ENCODE measurements around the gene SMAD3.

SMAD3 gene

DNA sequence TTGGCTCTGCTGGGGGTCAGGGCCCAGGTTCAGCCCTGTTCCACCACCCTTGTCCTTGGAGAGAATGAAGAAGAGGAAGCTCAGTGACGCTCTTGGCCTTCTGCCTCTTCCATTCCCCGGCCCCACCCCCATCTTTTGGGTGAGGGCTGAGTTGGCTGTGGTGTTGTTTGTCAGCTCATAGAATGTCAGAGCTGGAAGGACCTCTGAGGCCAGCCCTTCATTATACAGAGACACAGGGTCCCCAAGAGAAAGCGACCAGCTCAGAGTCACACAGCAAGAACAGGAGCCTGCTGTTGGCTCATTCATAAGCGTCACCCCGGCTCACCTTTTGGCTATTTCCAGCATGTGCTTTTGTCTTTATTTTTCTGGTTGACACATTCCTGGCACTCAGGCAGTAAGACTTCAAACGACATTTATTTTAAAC lies 120.8 kb downstream of the SMAD3 start:
- no peak for DNase-seq

DNA sequence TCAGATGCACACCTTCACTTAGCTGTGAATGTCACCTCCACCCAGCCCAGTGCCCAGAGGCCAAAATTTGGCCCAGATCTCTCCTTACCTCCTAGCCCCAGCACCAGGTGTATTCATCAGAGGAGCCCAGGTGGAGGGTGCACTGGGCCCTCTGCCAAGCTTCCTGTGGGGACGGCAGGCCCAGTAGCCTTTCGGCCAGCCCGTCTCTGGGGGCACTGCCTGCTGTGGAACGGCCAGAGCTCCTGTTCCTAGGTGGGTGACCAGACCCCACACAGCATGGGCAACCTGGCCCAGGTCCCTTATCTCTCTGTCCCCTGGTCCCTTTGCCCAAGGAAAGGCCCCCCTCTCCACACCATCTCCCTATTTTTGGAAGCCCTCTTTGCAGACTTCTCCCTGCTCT lies 121.3 kb downstream of the SMAD3 start:
- DNase-seq, result no peak

DNA sequence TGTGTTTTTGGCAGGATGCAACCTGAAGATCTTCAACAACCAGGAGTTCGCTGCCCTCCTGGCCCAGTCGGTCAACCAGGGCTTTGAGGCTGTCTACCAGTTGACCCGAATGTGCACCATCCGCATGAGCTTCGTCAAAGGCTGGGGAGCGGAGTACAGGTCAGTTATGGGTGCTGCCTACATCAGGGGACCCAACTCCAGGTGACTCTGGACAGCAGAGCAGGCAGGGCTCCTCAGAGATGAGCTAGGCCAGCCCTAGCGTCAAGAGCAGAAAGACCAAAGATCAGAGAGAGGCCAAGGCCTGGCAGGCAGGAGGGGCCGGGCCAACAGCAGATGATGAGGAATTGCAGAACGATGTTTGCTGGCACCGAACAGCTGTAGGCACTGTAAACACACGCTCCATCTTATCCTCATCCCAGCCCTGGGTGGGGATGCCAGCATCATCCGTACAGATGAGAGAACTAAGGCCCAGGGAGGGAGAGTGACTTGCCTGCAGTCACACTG lies 122.0 kb downstream of the SMAD3 start:
- no peak for DNase-seq

DNA sequence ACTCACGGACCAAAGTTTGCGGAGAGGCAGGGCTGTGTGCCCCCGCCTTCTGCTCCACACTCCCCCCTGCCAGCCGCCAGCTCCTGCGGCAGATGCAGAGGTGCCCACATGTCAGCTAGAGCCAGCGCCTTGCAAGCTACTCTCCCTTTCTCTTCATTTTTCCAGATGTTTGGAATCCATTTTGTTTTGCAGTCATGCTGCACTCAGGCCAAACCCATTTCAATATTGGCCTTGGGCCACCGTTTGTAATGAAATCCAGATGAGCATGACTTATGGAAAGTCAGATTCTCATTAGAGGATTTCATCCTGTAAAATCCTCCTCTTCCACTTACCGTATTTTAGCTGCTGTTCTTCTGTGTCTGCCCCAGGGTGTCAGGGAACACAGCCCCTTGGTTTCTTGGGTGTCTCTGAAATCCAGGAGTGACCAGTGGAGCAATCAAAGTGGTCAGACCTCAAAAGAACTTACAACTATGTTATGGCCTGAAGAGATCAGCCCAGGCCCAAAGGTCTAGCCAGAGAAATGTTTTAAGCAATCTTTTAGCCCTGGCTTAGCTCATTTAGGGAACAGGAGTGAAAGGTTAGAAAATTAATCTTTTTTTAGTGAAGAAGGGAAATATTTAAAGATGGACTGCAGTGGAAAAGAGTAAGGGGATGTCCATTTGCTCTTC lies 123.3 kb downstream of the SMAD3 start:
- no peak for DNase-seq

DNA sequence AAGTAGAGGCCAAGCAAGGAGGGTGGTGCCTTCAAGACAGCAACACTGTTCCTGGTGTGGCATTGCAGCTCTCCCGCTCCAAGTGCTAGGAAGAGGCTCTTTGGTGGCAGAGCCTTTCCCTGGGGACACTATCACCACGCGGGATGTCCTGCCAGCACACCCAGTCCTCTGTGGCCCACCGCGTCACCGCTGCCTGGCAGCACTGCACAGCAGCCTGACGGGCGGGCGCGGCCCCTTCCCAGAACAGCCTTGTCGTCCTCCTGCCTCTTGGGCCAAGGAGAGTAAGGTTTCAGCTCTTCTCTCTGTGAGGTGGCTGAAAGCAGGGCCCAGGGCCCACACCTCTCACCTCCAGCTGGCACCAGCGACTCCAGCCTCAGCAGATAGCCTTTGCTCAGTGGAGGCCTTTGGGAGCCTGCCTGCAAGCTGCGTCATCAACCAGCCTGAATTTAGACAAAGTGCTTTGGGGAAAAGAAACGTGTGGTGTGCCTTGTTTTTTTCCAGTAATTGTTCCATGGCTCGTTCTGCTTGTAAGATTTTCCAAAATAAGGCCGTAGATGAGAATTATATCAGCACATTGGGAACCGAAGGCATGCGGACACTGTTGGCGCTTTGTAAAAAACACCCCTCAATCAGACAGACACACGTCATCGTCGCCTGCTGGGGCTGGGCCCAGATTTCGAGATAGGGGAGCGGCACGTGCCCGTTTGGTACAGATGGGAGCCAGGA lies 124.1 kb downstream of the SMAD3 start:
- no peak for DNase-seq

DNA sequence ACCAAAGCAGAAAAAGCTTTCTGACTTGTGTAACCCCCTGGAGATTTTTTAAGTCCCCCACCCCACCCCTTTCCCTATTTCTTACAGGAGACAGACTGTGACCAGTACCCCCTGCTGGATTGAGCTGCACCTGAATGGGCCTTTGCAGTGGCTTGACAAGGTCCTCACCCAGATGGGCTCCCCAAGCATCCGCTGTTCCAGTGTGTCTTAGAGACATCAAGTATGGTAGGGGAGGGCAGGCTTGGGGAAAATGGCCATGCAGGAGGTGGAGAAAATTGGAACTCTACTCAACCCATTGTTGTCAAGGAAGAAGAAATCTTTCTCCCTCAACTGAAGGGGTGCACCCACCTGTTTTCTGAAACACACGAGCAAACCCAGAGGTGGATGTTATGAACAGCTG lies 124.9 kb downstream of the SMAD3 start:
- no peak for DNase-seq

DNA sequence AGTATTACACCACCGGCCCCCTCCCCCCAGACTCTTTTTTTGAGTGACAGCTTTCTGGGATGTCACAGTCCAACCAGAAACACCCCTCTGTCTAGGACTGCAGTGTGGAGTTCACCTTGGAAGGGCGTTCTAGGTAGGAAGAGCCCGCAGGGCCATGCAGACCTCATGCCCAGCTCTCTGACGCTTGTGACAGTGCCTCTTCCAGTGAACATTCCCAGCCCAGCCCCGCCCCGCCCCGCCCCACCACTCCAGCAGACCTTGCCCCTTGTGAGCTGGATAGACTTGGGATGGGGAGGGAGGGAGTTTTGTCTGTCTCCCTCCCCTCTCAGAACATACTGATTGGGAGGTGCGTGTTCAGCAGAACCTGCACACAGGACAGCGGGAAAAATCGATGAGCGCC lies 125.4 kb downstream of the SMAD3 start:
- DNase-seq, result no peak

DNA sequence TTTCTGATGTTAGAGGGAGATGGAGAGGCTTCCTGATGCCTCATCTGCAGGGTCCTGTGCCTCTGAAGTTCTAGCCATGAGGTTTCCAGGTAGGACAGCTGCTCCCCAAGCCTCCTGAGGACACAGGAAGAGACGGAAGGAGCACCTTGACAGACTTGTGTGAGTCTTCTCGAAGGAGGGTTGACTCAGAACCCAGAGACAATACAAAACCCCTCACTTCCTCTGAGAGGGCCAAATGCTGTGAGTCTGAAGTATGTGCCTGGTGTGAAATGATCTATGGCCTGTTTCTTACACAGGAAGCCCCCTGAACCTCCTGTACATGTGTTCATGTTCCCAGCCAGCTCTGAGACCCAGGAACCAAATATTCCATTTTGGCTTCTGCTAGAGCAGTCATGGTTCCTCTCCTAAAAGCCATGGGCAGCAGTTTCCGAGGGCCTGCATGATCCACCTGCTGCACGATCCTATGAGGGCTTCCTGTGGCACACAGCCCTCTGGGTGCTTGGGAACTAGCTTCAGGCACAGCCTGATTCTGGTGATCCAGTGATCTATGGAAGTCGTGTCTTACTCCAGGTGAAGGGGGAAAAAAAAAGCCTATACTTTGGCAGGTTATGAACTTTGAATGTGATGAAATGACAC lies 126.9 kb downstream of the SMAD3 start:
- DNase-seq, result no peak

DNA sequence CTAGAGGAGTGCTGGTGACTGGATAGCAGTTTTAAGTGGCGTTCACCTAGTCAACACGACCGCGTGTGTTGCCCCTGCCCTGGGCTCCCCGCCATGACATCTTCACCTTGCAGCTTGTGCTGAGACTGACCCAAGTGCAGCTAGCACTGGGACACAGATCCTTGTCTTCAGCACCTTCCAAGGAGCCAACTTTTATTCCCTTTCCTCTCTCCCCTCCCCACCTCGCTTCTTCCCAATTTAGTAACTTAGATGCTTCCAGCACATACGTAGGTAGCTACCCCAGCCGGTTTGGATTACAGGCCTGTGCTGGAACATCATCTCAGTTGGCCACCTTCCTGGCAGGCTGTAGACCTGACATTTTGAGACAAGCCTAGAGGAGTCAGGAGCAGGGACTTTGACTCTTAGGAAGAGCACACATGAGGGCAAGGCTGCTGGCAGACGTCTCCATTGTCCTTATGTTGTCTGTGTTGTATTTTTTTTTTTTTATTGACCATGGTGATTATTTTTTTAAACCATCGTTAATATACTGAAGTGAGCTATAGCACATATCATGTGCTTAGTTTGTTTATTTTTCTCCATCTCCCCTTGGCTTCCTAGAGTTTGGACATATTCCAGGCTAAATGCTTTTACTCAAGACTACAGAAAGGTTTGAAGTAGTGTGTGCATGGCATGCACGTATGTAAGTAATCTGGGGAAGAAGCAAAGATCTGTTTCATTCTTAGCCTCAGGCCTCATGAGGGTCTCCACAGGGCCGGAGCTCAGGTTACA lies 128.0 kb downstream of the SMAD3 start:
- no peak for DNase-seq

DNA sequence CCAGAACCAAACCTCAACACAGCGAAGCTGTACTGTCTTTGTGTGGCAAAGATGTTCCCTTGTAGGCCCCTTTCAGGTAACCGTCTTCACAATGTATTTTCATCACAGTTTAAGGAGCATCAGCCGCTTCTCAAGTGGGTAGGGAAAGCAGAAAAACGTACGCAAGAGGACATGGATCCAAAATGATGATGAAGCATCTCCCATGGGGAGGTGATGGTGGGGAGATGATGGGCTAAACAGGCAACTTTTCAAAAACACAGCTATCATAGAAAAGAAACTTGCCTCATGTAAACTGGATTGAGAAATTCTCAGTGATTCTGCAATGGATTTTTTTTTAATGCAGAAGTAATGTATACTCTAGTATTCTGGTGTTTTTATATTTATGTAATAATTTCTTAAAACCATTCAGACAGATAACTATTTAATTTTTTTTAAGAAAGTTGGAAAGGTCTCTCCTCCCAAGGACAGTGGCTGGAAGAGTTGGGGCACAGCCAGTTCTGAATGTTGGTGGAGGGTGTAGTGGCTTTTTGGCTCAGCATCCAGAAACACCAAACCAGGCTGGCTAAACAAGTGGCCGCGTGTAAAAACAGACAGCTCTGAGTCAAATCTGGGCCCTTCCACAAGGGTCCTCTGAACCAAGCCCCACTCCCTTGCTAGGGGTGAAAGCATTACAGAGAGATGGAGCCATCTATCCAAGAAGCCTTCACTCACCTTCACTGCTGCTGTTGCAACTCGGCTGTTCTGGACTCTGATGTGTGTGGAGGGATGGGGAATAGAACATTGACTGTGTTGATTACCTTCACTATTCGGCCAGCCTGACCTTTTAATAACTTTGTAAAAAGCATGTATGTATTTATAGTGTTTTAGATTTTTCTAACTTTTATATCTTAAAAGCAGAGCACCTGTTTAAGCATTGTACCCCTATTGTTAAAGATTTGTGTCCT lies 129.0 kb downstream of the SMAD3 start:
- no peak for DNase-seq

DNA sequence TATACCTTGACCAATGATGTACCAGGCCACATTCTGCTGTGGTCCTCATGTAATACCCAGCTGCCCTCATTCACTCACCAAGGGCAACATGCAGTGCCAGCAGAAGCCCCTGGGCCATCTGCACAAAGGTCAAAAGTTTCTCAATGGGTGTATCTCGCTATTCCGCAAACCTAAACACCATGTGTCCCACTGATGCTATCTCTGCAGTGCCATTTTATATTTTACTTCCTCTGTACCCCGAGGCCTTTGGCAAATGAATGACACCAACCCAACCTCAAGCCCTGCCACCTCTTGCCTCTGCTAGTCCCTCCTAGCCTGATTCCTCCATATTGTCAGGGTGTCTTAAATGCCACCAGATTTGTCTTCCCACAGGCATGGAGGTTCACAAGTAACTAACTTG lies 129.9 kb downstream of the SMAD3 start:
- no peak for DNase-seq

DNA sequence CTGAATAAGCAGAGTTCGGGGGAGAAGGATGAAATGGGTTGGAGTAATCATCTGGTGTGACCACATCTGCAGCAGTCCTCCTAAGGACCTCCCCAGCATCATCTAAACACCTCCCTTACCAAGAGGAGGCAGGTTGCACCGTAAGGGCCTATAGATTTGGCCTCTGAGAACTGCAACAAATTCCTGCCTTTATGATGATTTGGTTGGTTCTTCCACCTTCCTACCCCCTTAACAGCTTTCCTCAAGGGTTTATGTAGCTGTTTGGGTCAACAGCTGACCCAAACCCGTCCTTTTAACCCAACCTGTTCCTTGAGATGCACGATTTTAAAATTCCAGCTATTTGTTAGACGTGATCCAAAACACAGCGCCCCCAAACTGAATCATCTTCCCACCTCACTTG lies 130.8 kb downstream of the SMAD3 start:
- DNase-seq, result no peak

DNA sequence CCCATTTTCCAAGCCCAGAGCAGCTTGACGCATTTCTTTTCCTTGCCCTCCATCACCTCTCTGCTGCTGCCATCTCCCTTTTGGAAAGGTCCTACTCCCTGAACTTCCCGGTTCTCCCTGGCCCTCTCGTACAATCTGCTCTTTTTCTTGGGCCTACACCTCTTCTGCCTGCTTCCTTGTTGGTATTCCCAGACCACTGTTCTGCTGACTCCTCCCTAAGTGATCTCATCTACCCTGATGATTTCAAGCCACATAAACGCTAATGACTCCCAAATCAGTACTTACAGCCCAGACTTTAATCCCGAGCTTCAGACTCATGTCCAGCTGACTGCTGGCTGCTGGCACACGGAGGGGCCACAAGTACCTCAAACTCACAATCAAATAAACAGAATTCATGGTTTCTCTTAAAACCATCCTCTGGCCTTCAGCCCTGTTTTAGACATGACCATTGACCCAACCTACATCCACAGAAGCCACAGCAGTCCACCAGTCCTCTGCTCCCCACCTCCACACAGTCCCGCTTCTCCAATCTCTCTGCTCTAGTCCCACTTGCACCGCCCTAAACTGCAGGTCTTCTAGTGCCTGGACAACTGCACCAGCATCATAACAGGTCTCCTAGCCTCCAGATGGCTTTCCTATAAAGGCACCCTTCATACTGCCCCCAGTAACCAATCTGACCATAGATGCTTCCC lies 131.4 kb downstream of the SMAD3 start:
- no peak for DNase-seq

DNA sequence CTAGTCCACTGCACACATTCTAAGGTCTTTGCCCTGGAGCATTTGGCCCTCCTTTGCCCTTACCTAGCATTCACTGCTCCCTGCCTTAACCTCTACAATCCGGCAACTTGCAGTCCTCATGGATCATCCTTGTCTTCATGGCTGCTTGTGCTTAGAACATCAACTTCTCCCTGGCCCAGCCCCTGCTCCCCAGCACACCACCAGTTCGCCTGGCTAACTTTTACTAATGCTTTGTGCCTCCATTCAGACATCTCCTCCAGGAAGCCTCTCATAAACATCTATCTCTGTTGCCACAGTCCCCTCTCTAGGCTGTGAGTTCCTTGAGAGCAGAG lies 131.9 kb downstream of the SMAD3 start:
- DNase-seq, result no peak

DNA sequence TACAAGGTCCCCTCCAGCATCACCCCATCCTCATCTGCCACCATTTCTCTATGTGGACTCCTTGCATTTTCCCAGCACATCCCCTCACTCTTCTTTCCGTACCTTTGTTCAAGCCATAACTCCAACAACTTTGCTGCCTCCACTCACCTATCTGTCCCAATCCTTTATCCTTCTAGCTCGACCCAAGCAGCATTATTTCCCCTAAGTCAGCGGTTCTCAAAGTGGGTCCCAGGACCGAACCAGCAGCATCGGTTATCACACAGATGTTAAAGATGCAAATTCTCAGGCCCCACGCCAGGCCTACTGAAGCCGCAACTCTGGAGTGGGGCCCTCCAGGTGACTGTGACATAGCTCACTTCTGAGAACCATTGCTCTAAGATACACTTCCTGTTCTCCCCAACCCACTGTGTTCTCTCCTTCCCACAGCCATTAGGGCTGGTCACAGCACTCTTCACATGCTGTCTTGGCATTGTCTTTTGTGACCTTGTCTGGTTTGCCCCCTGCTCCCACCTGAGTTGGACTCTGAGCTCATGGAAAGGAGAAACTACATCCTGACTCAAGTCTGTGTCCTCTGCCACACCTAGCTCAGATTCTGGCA lies 132.9 kb downstream of the SMAD3 start:
- no peak for DNase-seq

DNA sequence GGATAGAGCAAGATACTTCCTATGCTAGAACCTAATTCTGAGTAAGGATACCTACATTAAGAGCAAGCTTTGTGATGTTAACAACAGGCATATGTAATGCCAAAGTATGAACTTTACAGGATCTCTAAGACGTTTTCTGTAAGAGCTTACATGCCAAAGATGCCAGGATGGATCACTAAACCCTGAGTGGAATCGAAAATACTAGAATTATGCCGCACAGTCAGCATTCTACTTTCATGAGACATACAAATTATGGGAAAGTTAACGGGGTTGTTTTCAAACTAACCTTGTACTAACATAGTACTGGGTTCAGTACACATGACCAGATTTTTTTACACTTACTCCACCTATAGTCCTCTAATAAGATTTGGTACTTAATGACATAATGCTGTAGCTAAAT lies 134.0 kb downstream of the SMAD3 start:
- no peak for DNase-seq

DNA sequence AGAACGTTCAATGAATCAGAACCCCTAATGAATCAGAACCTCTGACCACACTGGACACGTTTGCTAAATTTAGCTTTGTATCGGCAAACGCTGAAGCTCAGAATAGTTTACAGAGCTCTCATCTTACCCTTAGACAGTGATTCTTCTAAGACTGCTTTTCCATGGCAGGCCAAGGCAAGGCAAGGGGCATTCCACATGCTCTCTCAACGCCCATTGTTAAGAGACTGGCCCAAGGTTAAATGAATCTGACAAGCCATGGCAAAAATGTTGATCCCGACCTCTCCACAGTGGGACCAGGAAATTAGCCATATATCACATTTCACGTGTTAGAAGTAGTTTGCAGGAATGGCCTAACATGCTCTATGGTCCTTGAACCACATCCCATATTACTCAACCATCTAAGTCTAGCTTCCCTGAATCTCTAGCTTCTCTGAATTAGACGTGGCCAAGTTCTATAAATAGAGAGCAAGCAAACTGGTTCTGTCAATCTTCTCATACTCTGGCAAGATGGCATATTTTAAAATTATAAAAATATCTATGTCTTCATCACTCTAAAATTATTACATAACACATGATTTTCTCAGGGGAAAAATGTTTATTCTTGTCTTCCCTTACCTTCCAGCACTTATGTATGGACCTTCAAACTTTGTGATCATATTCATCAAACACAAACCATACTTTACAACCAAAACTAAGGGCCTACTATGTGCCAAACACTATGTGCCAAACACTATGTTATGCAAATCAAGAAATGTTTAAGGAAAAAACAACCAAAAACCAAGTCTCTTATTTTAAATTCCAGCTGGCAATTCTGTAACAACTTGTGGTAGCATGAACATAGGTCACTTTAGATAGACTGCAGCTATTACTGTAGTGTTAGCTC lies 134.7 kb downstream of the SMAD3 start:
- no peak for DNase-seq

DNA sequence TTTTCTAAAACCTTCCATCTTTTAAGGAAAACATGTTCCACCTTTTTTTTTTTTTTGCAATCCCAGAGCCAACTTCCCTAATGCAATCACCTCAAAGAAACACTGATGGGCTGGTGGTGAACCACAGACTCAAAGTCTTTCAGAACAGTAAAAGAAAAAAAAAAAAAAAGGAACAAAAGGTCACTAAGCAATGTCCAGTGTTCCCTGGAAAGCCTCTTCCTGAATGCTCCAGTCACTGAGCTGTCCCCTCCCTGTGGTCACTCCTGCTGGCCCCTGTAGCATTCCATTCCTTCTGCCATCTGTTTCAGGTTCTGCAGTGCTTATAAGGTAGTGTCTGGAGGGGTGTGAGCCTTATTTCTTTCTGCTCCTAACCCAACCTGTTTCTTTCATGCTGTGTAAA lies 135.7 kb downstream of the SMAD3 start:
- DNase-seq, result no peak

DNA sequence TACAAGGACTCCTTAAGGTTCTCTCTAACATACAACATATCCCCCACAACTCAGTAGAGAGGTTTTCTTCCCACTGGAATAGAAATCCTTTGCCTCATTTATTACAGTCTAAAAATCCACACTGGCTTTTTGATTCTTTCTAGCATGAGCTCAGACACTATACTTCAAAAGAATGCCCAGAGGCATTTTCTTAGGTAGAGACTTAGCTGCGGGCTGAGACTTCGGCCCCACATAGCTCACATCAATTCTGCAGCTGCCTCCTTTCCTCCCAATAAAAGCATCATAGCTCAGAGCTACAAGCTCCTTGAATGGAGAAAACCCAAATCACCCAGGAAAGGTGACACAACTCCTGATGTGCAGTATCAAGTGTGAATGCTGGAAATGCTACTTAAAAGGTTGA lies 136.7 kb downstream of the SMAD3 start:
- no peak for DNase-seq

DNA sequence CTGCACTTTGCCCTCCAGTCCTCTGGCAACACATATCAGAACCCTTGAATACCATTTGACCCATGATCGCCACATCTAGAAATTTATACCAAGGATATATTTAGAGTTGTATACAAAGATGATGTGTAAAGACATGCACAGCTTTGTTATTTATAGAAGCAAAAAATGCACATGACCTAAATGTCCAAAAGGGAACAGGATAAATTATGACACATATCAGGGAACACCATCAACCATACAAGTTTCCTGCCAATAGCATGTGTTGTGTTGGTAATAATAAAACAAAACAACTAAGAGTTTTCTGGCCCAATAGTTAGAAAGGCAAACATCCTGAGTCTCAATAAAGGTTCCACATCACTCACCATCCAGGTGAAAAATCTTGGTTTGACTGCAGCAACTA lies 137.6 kb downstream of the SMAD3 start:
- no peak for DNase-seq

Measured in NCI-H1436 (cell line).